Trophoblast cell (in vitro differentiated cells and primary cell): ENCODE measurements around the gene MCTP1.

Experiments
- DNase-seq, 2 donors: peaks; one replicate each; pipeline ENCODE4 v3.0.0-alpha.2; 2016
- H2AFZ ChIP-seq: 2 replicates; pipeline ENCODE4 v1.6.1; 2013; ENCODE audit warnings: low read length, moderate library complexity, mild to moderate bottlenecking; ENCODE audit not compliant: insufficient read depth, poor library complexity
- H2AK5ac ChIP-seq: 2 replicates; pipeline ENCODE4 v1.6.1; 2013; ENCODE audit warnings: mild to moderate bottlenecking, low read length
- H2BK120ac ChIP-seq: 2 replicates; pipeline ENCODE4 v1.6.1; 2013; ENCODE audit warnings: low read length, mild to moderate bottlenecking, moderate library complexity; ENCODE audit not compliant: insufficient read depth, poor library complexity
- H2BK12ac ChIP-seq: 2 replicates; pipeline ENCODE4 v1.6.1; 2013; ENCODE audit warnings: mild to moderate bottlenecking, low read length, moderate library complexity
- H2BK5ac ChIP-seq: 2 replicates; pipeline ENCODE4 v1.6.1; 2013; ENCODE audit warnings: low read length, low read depth, moderate library complexity, mild to moderate bottlenecking; ENCODE audit not compliant: poor library complexity
- H3K14ac ChIP-seq: 2 replicates; pipeline ENCODE4 v1.6.1; 2013; ENCODE audit warnings: mild to moderate bottlenecking, low read length
- H3K18ac ChIP-seq: 2 replicates; pipeline ENCODE4 v1.6.1; 2013; ENCODE audit warnings: mild to moderate bottlenecking, low read length
- H3K23ac ChIP-seq: 2 replicates; pipeline ENCODE4 v1.6.1; 2013; ENCODE audit warnings: low read length
- H3K27ac ChIP-seq: 2 replicates; pipeline ENCODE4 v1.5.1; 2013; ENCODE audit warnings: low read depth, mild to moderate bottlenecking, inconsistent platforms, low read length, moderate library complexity
- H3K27me3 ChIP-seq: 2 replicates; pipeline ENCODE4 v1.6.1; 2013; ENCODE audit warnings: inconsistent platforms, mild to moderate bottlenecking, low read length, moderate library complexity; ENCODE audit not compliant: insufficient read depth
- H3K36me3 ChIP-seq, 2 experiments: 1 replicate in 1 of 2; 2 replicates in 1 of 2; pipeline ENCODE4 v1.6.1; 2013; ENCODE audit warnings: low read length in 2 of 2, mild to moderate bottlenecking in 2 of 2, moderate library complexity in 1 of 2; ENCODE audit not compliant: insufficient read depth in 2 of 2, control insufficient read depth in 1 of 2
- H3K4ac ChIP-seq: 2 replicates; pipeline ENCODE4 v1.6.1; 2013; ENCODE audit warnings: low read depth, mild to moderate bottlenecking, low read length, moderate library complexity
- H3K4me1 ChIP-seq, 2 experiments: 1 replicate in 1 of 2; 2 replicates in 1 of 2; pipeline ENCODE4 v1.6.1; 2013; ENCODE audit warnings: low read length in 2 of 2, mild to moderate bottlenecking in 2 of 2, moderate library complexity in 1 of 2; ENCODE audit not compliant: insufficient read depth in 2 of 2, control insufficient read depth in 1 of 2
- H3K4me2 ChIP-seq: 2 replicates; pipeline ENCODE4 v1.6.1; 2013; ENCODE audit warnings: inconsistent platforms, mild to moderate bottlenecking, low read length, moderate library complexity
- H3K4me3 ChIP-seq: 2 replicates; pipeline ENCODE4 v1.5.1; 2013; ENCODE audit warnings: mild to moderate bottlenecking, low read depth, low read length, inconsistent platforms
- H3K79me1 ChIP-seq: one replicate; pipeline ENCODE4 v1.6.1; 2013; ENCODE audit warnings: low read length
- H3K79me2 ChIP-seq: 2 replicates; pipeline ENCODE4 v1.6.1; 2013; ENCODE audit warnings: low read length, mild to moderate bottlenecking; ENCODE audit not compliant: control insufficient read depth, insufficient read depth, poor library complexity
- H3K9ac ChIP-seq: 2 replicates; pipeline ENCODE4 v1.6.1; 2013; ENCODE audit warnings: mild to moderate bottlenecking, low read length
- H3K9me3 ChIP-seq: 2 replicates; pipeline ENCODE4 v1.6.1; 2013; ENCODE audit warnings: low read depth, mild to moderate bottlenecking, control low read depth, inconsistent platforms, low read length; ENCODE audit not compliant: insufficient read depth
- H4K12ac ChIP-seq: 2 replicates; pipeline ENCODE4 v1.6.1; 2013; ENCODE audit warnings: low read depth, mild to moderate bottlenecking, low read length, moderate library complexity
- H4K8ac ChIP-seq: 2 replicates; pipeline ENCODE4 v1.6.1; 2013; ENCODE audit warnings: low read depth, mild to moderate bottlenecking, low read length, moderate library complexity
- H4K91ac ChIP-seq: one replicate; pipeline ENCODE4 v1.6.1; 2013; ENCODE audit warnings: low read depth, mild to moderate bottlenecking, low read length, moderate library complexity
- WGBS: extraction: QIAGEN DNeasy Blood & Tissue Kit; methylation state at CpG from one replicate; pipeline ENCODE4 v1.1.7; 2013; ENCODE audit warnings: missing lambda C conversion rate; ENCODE audit not compliant: insufficient read length, insufficient coverage; ENCODE audit errors: extremely low coverage; 5-methylcytosine and 5-hydroxymethylcytosine counted together

Gene MCTP1

GRCh38 chr5:94849821-94850736 is 434.8 kb downstream of the MCTP1 start:
- Histone ChIP-seq H3K23ac (no peak overlapping the region), H2AFZ (no peak overlapping the region), H3K36me3 (no peaks in the 10 kb centered on the region), H3K4me1 (no peaks in the 10 kb centered on the region), H3K4me3 (no peak overlapping the region), H4K8ac (no peak overlapping the region), H3K14ac (no peak overlapping the region), H3K79me2 (no peaks in the 10 kb centered on the region), H3K9me3 (no peaks in the 10 kb centered on the region), H2AK5ac (no peak overlapping the region), H3K27ac (no peak overlapping the region), H4K91ac (no peak overlapping the region), H3K4ac (no peak overlapping the region), H3K18ac (no peak overlapping the region), H2BK5ac (no peak overlapping the region), H3K9ac (no peak overlapping the region), H2BK12ac (no peak overlapping the region), H3K79me1 (no peaks in the 10 kb centered on the region), H2BK120ac (no peak overlapping the region), H4K12ac (no peak overlapping the region), H3K27me3 (no peaks in the 10 kb centered on the region), H3K4me2 (no peak overlapping the region)
- WGBS: no CpG with 5 or more reads among the region's 10 CpGs
- DNase-seq: peak; percentile 18 to 57

- no CpG with 5 or more reads among the region's 4 CpGs for WGBS
- H2BK12ac ChIP-seq: no peak overlapping the region
- H3K27ac ChIP-seq: no peak overlapping the region
- H3K79me2 ChIP-seq: no peaks in the 10 kb centered on the region
- no peak overlapping the region for H4K8ac ChIP-seq
- no peaks in the 10 kb centered on the region for H3K9me3 ChIP-seq
- H2AK5ac ChIP-seq: no peak overlapping the region
- H3K9ac ChIP-seq: no peak overlapping the region
- no peak overlapping the region for H4K91ac ChIP-seq
- H3K4me3 ChIP-seq: no peak overlapping the region
- no peak overlapping the region for H2BK120ac ChIP-seq
- no peak overlapping the region for H3K23ac ChIP-seq
- H2AFZ ChIP-seq: no peak overlapping the region
- H3K27me3 ChIP-seq: no peaks in the 10 kb centered on the region
- no peaks in the 10 kb centered on the region for H3K36me3 ChIP-seq
- H3K4me2 ChIP-seq: no peak overlapping the region
- H3K79me1 ChIP-seq: no peaks in the 10 kb centered on the region
- H2BK5ac ChIP-seq: no peak overlapping the region
- no peak for DNase-seq
- H3K4me1 ChIP-seq: no peaks in the 10 kb centered on the region
- no peak overlapping the region for H3K14ac ChIP-seq
- H3K4ac ChIP-seq: no peak overlapping the region
- no peak overlapping the region for H4K12ac ChIP-seq
- H3K18ac ChIP-seq: no peak overlapping the region
Observed at GRCh38 chr5:94849324-94849723, 435.6 kb downstream of the MCTP1 start.

GRCh38 chr5:94847726-94848125 is 437.2 kb downstream of the MCTP1 start:
- no peaks in the 10 kb centered on the region for H3K36me3 ChIP-seq
- H3K9me3 ChIP-seq: no peaks in the 10 kb centered on the region
- H2BK120ac ChIP-seq: no peak overlapping the region
- no peak overlapping the region for H2AK5ac ChIP-seq
- no peak overlapping the region for H3K4me3 ChIP-seq
- H4K91ac ChIP-seq: no peak overlapping the region
- H3K14ac ChIP-seq: no peak overlapping the region
- no peak overlapping the region for H3K4me2 ChIP-seq
- no peak overlapping the region for H2AFZ ChIP-seq
- no peak overlapping the region for H3K4ac ChIP-seq
- DNase-seq: no peak
- WGBS: no CpG with 5 or more reads among the region's 2 CpGs
- no peaks in the 10 kb centered on the region for H3K79me1 ChIP-seq
- no peak overlapping the region for H3K23ac ChIP-seq
- no peak overlapping the region for H2BK5ac ChIP-seq
- no peak overlapping the region for H3K9ac ChIP-seq
- H3K27me3 ChIP-seq: no peaks in the 10 kb centered on the region
- H4K8ac ChIP-seq: no peak overlapping the region
- no peak overlapping the region for H3K18ac ChIP-seq
- H4K12ac ChIP-seq: no peak overlapping the region
- no peak overlapping the region for H3K27ac ChIP-seq
- no peaks in the 10 kb centered on the region for H3K4me1 ChIP-seq
- no peaks in the 10 kb centered on the region for H3K79me2 ChIP-seq
- H2BK12ac ChIP-seq: no peak overlapping the region

- Histone ChIP-seq H2BK5ac (no peak overlapping the region), H3K36me3 (no peaks in the 10 kb centered on the region)
Observed at GRCh38 chr5:94847019-94847418, 437.9 kb downstream of the MCTP1 start.

More at GRCh38 chr5:94847019-94847418, 437.9 kb downstream of the MCTP1 start:
- no peak overlapping the region for H3K4me2 ChIP-seq
- no CpG with 5 or more reads among the region's 4 CpGs for whole genome bisulfite sequencing
- H3K18ac ChIP-seq: no peak overlapping the region
- H3K9me3 ChIP-seq: no peaks in the 10 kb centered on the region
- H4K8ac ChIP-seq: no peak overlapping the region
- H3K4me1 ChIP-seq: no peaks in the 10 kb centered on the region
- no peak overlapping the region for H4K12ac ChIP-seq
- H3K4me3 ChIP-seq: no peak overlapping the region
- no peak overlapping the region for H2BK120ac ChIP-seq
- no peak overlapping the region for H2AK5ac ChIP-seq
- no peak overlapping the region for H3K27ac ChIP-seq
- no peak overlapping the region for H3K23ac ChIP-seq
- DNase-seq: no peak
- no peaks in the 10 kb centered on the region for H3K79me1 ChIP-seq
- no peaks in the 10 kb centered on the region for H3K79me2 ChIP-seq
- no peak overlapping the region for H4K91ac ChIP-seq
- H3K27me3 ChIP-seq: no peaks in the 10 kb centered on the region
- H3K4ac ChIP-seq: no peak overlapping the region
- no peak overlapping the region for H2AFZ ChIP-seq
- H3K14ac ChIP-seq: no peak overlapping the region
- H3K9ac ChIP-seq: no peak overlapping the region
- H2BK12ac ChIP-seq: no peak overlapping the region
